A673 (cell line): Measurements from ENCODE around the gene NCKAP5. TPM values are rescaled to one million over a fixed set of nuclear protein-coding genes. Genes with fewer than 3 reads are reported as not detected.

Experiments used
- BruUV-seq: library from RNA; stranded (reverse); fragments of 400-500 nt; replicated peaks from 2 replicates; lab custom pipeline; 2021; lab: Mats Ljungman, UMichigan
- CTCF ChIA-PET: fragments of 300-600 bp; sonication (Branson Sonifier 250); formaldehyde crosslinking; loops from one replicate; lab custom pipeline; 2022; ENCODE audit warnings: antibody characterized with exemption; lab: Charles Lee
- POLR2A ChIA-PET: fragments of 300-600 bp; sonication (Branson Sonifier 250); formaldehyde crosslinking; loops from one replicate; lab custom pipeline; 2022; ENCODE audit warnings: antibody characterized with exemption; ENCODE audit not compliant: low non-redundant PET; lab: Charles Lee
- DNase-seq: peaks from one replicate; pipeline ENCODE4 v3.0.0-alpha.2; 2015; ENCODE audit warnings: low spot score
- H3K27ac ChIP-seq: fragments of 200-600 bp; sonication (generic); 2 replicates; pipeline ENCODE4 v1.5.1; 2016; ENCODE audit warnings: mixed run types, low read depth, mild to moderate bottlenecking, mixed read lengths, antibody characterized with exemption, low read length; ENCODE audit not compliant: poor library complexity, severe bottlenecking
- H3K27me3 ChIP-seq: fragments of 200-600 bp; sonication (generic); replicated peaks from 2 replicates; pipeline ENCODE4 v1.6.1; 2017; ENCODE audit warnings: mixed run types, low read depth, mild to moderate bottlenecking, mixed read lengths, antibody characterized with exemption, low read length; ENCODE audit not compliant: insufficient read depth, poor library complexity
- H3K36me3 ChIP-seq: fragments of 200-600 bp; sonication (generic); 2 replicates; pipeline ENCODE4 v1.6.1; 2016; ENCODE audit warnings: mixed run types, mild to moderate bottlenecking, mixed read lengths, antibody characterized with exemption, low read length; ENCODE audit not compliant: insufficient read depth, poor library complexity, severe bottlenecking
- H3K4me1 ChIP-seq: fragments of 200-600 bp; sonication (generic); 2 replicates; pipeline ENCODE4 v1.6.1; 2017; ENCODE audit warnings: mixed run types, mild to moderate bottlenecking, mixed read lengths, antibody characterized with exemption, low read length; ENCODE audit not compliant: insufficient read depth, poor library complexity, severe bottlenecking
- H3K4me3 ChIP-seq: fragments of 200-600 bp; sonication (generic); 2 replicates; pipeline ENCODE4 v1.5.1; 2016; ENCODE audit warnings: low read depth, mixed run types, mild to moderate bottlenecking, mixed read lengths, low read length; ENCODE audit not compliant: poor library complexity, severe bottlenecking
- H3K9me3 ChIP-seq: fragments of 200-600 bp; sonication (generic); 2 replicates; pipeline ENCODE4 v1.6.1; 2016; ENCODE audit warnings: mixed run types, low read depth, mild to moderate bottlenecking, mixed read lengths, antibody characterized with exemption, low read length; ENCODE audit not compliant: poor library complexity, severe bottlenecking
- CTCF ChIP-seq: fragments of 300-800, 200-600 bp; sonication (generic); conservative IDR thresholded peaks from 2 replicates; pipeline ENCODE4 v1.5.1; 2017; ENCODE audit warnings: low read depth, mild to moderate bottlenecking, antibody characterized with exemption, low read length, moderate library complexity, mixed read lengths
- EZH2 ChIP-seq: fragments of 200-600 bp; sonication (generic); IDR thresholded peaks from 2 replicates; pipeline ENCODE4 v1.6.1; 2017; ENCODE audit warnings: borderline replicate concordance, low read depth, mild to moderate bottlenecking, mixed read lengths, antibody characterized with exemption, low read length; ENCODE audit not compliant: poor library complexity, severe bottlenecking
- intact Hi-C: fragments of 100-400 bp; cut with micrococcal nuclease; formaldehyde crosslinking; loops from one replicate; pipeline ENCODE4 v1.10.0; 2022; ENCODE audit not compliant: unreplicated experiment
- total RNA-seq: library from RNA; stranded (reverse); gene quantifications from 2 replicates; pipeline ENCODE4 v1.2.3, GENCODE V29; 2021

The NCKAP5 gene
- total RNA-seq, 1 experiment from 2014 or later: 26.6 TPM

GRCh38 chr2:133496501-133497269, 71.6 kb downstream of the NCKAP5 start:
- no peaks in the 10 kb centered on the region for H3K27me3 ChIP-seq
- peaks cover 69% of the 10 kb centered on the region for H3K4me1 ChIP-seq
- ChIA-PET POLR2A (no interaction called here), CTCF (interaction anchor here (1.4 to 3.0 kb wide), 2 partner anchors 64 to 234 kb away, joined by 10 to 13 read pairs; no protein-coding TSS in a partner anchor)
- BruUV-seq: no TSS peak
- no peaks in the 10 kb centered on the region for H3K9me3 ChIP-seq
- TF ChIP-seq CTCF: no peak
- no peak for TF ChIP-seq EZH2
- H3K27ac ChIP-seq: peak overlapping the region; percentile 99
- no peaks in the 10 kb centered on the region for H3K36me3 ChIP-seq
- no peak overlapping the region for H3K4me3 ChIP-seq
- DNase-seq: no peak
- intact Hi-C loops: loop anchor here (1.0 to 5.0 kb wide), 5 partner anchors 134 to 949 kb away; no protein-coding TSS in a partner anchor

GRCh38 chr2:133495226-133495625, 73.0 kb downstream of the NCKAP5 start:
- no peaks in the 10 kb centered on the region for H3K27me3 ChIP-seq
- no peak for DNase-seq
- H3K9me3 ChIP-seq: no peaks in the 10 kb centered on the region
- H3K27ac ChIP-seq: peak overlapping the region; percentile 99
- TF ChIP-seq CTCF (no peak), EZH2 (no peak)
- BruUV-seq: no TSS peak
- intact Hi-C loops: loop anchor here (5.0 kb wide), 3 partner anchors 133 to 347 kb away; no protein-coding TSS in a partner anchor
- H3K4me3 ChIP-seq: no peak overlapping the region
- CTCF ChIA-PET: no interaction called here
- peaks cover 62% of the 10 kb centered on the region for H3K4me1 ChIP-seq
- POLR2A ChIA-PET: no interaction called here
- no peaks in the 10 kb centered on the region for H3K36me3 ChIP-seq

GRCh38 chr2:133492719-133493380, 75.4 kb downstream of the NCKAP5 start:
- CTCF ChIA-PET: no interaction called here
- no TSS peak for BruUV-seq
- Histone ChIP-seq H3K4me1 (peaks cover 53% of the 10 kb centered on the region), H3K27me3 (no peaks in the 10 kb centered on the region), H3K9me3 (no peaks in the 10 kb centered on the region), H3K27ac (no peak overlapping the region), H3K36me3 (no peaks in the 10 kb centered on the region), H3K4me3 (no peak overlapping the region)
- POLR2A ChIA-PET: no interaction called here
- DNase-seq: no peak
- intact Hi-C loops: no loop called here
- TF ChIP-seq CTCF: no peak
- TF ChIP-seq EZH2: no peak
